Measurements from ENCODE around the gene SLC6A9. TPM values are rescaled to one million over a fixed set of nuclear protein-coding genes. Genes with fewer than 3 reads are reported as not detected.

SLC6A9 gene
- total RNA-seq, 1 experiment from 2014 or later, result 30.1 TPM

DNA sequence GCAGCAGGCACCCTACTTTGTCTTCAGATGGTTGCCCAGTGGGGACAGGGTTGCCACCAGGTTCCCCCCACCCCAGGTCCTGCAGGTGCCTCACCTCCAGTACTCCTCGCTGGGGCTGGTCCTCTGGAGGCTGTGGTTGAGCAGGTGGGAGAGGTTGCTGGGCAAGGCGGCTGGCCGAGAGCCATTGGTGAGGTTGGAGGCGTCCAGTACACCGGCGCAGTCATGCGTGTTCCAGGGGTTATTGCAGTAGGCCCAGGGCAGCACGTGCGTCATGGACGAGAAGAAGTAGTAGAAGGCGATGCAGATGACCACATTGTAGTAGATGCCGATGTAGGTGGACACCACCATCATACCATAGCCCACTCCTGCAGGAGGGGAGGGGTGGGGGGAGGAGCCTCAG lies 23.0 kb downstream of the SLC6A9 start:
- H3T11ph ChIP-seq (ENCODE audit: low read length), result no peak overlapping the region
- no peak for TF ChIP-seq CTCF (conservative IDR thresholded peaks at IDR 0.05)
- H3K14ac ChIP-seq (ENCODE audit: insufficient read depth, low read length), result no peak overlapping the region
- H4K8ac ChIP-seq (replicated peaks; ENCODE audit: insufficient read length, low read depth, low read length), result no peak overlapping the region
- no peaks in the 10 kb centered on the region for H3K79me1 ChIP-seq (ENCODE audit: insufficient read depth, low read depth, low read length, poor library complexity, severe bottlenecking)
- no peak overlapping the region; a peak in 2 of 7 replicates for H3K27ac Mint-ChIP-seq
- H4K91ac ChIP-seq (ENCODE audit: insufficient read length, low read depth, low read length), result no peak overlapping the region
- no peak overlapping the region for H2BK20ac ChIP-seq (ENCODE audit: low read depth, low read length, poor library complexity, severe bottlenecking)
- no peak overlapping the region for H2BK15ac ChIP-seq (ENCODE audit: low read depth, low read length)
- H3K27ac ChIP-seq (ENCODE audit: insufficient read length, low read depth, low read length), result no peak overlapping the region
- H3K4me1 ChIP-seq (ENCODE audit: insufficient read depth, low read length), result peaks cover 3% of the 10 kb centered on the region; the same call in 1 of the 2 replicates
- no peak overlapping the region for H3K23ac ChIP-seq (ENCODE audit: insufficient read length, low read depth, low read length)
- H3K27me3 ChIP-seq (ENCODE audit: insufficient read depth, low read length), result no peaks in the 10 kb centered on the region
- H3K36me3 Mint-ChIP-seq (ENCODE audit: insufficient read depth in 1 of 3, low read depth in 3 of 3), result peaks cover 11 to 36% (median 28%) of the 10 kb centered on the region in 3 experiments
- no peak overlapping the region for H2BK5ac ChIP-seq (ENCODE audit: insufficient read length, low read length)
- H3K9ac ChIP-seq (ENCODE audit: extremely low read depth, insufficient read length, low read length), result no peak overlapping the region
- H2BK12ac ChIP-seq (ENCODE audit: insufficient read length, low read depth, low read length), result no peak overlapping the region
- H3K79me2 ChIP-seq (ENCODE audit: insufficient read depth, low read length), result no peaks in the 10 kb centered on the region
- no peaks in the 10 kb centered on the region for H3K9me3 Mint-ChIP-seq
- WGBS (ENCODE audit: extremely low coverage, insufficient read length, low lambda C conversion rate), result no CpG with 5 or more reads among the region's 12 CpGs
- no peak overlapping the region for H3K56ac ChIP-seq (ENCODE audit: insufficient read length, low read depth, low read length)
- H3K4me1 Mint-ChIP-seq, result peaks cover 8 to 11% of the 10 kb centered on the region in 2 experiments
- no peaks in the 10 kb centered on the region; the same call in 1 of the 2 replicates for H3K27me3 Mint-ChIP-seq (ENCODE audit: low read depth)
- H3K23me2 ChIP-seq (ENCODE audit: insufficient read length, low read depth, low read length, poor library complexity, severe bottlenecking), result no peaks in the 10 kb centered on the region
- no peaks in the 10 kb centered on the region for H3K9me3 ChIP-seq (ENCODE audit: control insufficient read depth, low read depth, low read length)
- H2BK120ac ChIP-seq (ENCODE audit: low read depth, low read length, poor library complexity, severe bottlenecking), result no peak overlapping the region
- DNase-seq, result no peak
- no peak overlapping the region for H4K5ac ChIP-seq (ENCODE audit: insufficient read length, low read depth, low read length)
- no peak overlapping the region for H2AK5ac ChIP-seq (ENCODE audit: insufficient read length, low read length)
- no peak overlapping the region for H3K4ac ChIP-seq (ENCODE audit: low read depth, low read length)
- no peak overlapping the region for H3K18ac ChIP-seq (ENCODE audit: insufficient read length, low read depth, low read length)
- H4K20me1 ChIP-seq (ENCODE audit: control insufficient read depth, insufficient read depth, insufficient read length), result no peaks in the 10 kb centered on the region
- H3K4me3 Mint-ChIP-seq, result peak overlapping the region in 1 of 2 experiments; percentile 38; a peak in 2 of 5 replicates
- H3K4me2 ChIP-seq (ENCODE audit: insufficient read depth, insufficient read length, low read length), result no peak overlapping the region
- no peak overlapping the region for H2AFZ ChIP-seq (ENCODE audit: low read length)

Data from H9 (cell line).